Testis (tissue), 3 donors: ENCODE data around the gene HELQ. TPM values are rescaled to one million over a fixed set of nuclear protein-coding genes. Genes with fewer than 3 reads are reported as not detected.

Source experiments
- DNase-seq: peaks from one replicate; pipeline ENCODE4 v3.0.0-alpha.2; 2019
- H3K27ac ChIP-seq, 2 donors: fragments of 200-600 bp; sonication (generic); one replicate each; pipeline ENCODE4 v1.5.1; 2019
- H3K27me3 ChIP-seq: fragments of 200-600 bp; sonication (generic); one replicate; pipeline ENCODE4 v1.5.1; 2019
- H3K36me3 ChIP-seq: fragments of 200-600 bp; sonication (generic); one replicate; pipeline ENCODE4 v1.5.1; 2017; ENCODE audit warnings: low read depth; ENCODE audit errors: missing control alignments
- H3K4me1 ChIP-seq: fragments of 200-600 bp; sonication (generic); one replicate; pipeline ENCODE4 v1.5.1; 2019
- H3K4me3 ChIP-seq, 2 donors: fragments of 200-600 bp; sonication (generic); one replicate each; pipeline ENCODE4 v1.5.1; 2017 to 2019
- H3K9me3 ChIP-seq: fragments of 200-600 bp; sonication (generic); one replicate; pipeline ENCODE4 v1.5.1; 2017
- POLR2A ChIP-seq: fragments of 450-650 bp; IDR thresholded peaks from one replicate; pipeline ENCODE4 v1.6.1; 2017; ENCODE audit warnings: antibody characterized with exemption, mild to moderate bottlenecking, moderate library complexity
- WGBS, 2 donors: methylation state at CpG; one replicate each; pipeline ENCODE4 v1.1.5; 2018; 5-methylcytosine and 5-hydroxymethylcytosine counted together
- intact Hi-C: fragments of 100-400 bp; cut with DNase I; formaldehyde crosslinking; loops from one replicate; pipeline ENCODE4 v1.15.1; 2023; ENCODE audit warnings: low total_unique reads
- polyA plus RNA-seq: library from polyadenylated mRNA; stranded (reverse); fragments of 350-450 nt; fragmentation: Illumina TruSeq; extraction: RNeasy Lipid Tissue Mini Kit (QIAGEN cat#74804); gene quantifications from one replicate; pipeline ENCODE4 v1.2.3, GENCODE V29; 2014; ENCODE audit warnings: low read depth, low replicate concordance; ENCODE audit not compliant: insufficient read depth
- total RNA-seq, 2 donors: library from RNA; depleted of rRNA; stranded (reverse); fragments of >200 nt; gene quantifications; one replicate each; pipeline ENCODE4 v1.2.3, GENCODE V29; 2016
- TF ChIP-seq, protein P1 (sequence below), 3 experiments: fragments of 450-650 bp in 2 of 3; fragments of 200-600 bp in 1 of 3; sonication (generic) in 1 of 3; IDR thresholded peaks; one replicate each; pipeline ENCODE4 v1.5.1; 2016 to 2019; ENCODE audit warnings: antibody characterized with exemption in 3 of 3, mild to moderate bottlenecking in 2 of 3, moderate library complexity in 1 of 3

The HELQ gene
- total and polyA plus RNA-seq, 3 donors from 2014 or later: 11.8 to 23.3 (median 17.5) TPM

DNA sequence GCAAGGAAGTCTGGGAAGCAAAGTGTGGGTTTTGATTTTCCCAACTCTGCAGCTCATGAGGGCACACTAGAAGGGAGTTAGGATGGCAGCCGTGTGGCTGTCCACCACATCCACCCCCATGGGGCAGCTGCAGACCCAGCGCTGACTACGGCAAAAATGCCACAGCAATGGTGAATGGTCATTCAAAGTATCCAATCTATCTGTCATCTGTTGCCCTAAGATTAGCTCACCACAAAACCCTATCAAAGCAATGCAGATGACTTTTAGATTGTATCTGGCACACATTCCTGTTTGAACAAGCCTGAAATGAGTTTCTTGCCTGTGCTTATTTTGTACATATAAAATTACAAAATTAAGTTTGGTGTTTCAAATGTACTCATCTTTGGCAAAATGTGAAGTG is 91.3 kb downstream of the HELQ start:
- no peaks in the 10 kb centered on the region for H3K36me3 ChIP-seq
- no peak for TF ChIP-seq POLR2A
- TF ChIP-seq, protein P1, sequence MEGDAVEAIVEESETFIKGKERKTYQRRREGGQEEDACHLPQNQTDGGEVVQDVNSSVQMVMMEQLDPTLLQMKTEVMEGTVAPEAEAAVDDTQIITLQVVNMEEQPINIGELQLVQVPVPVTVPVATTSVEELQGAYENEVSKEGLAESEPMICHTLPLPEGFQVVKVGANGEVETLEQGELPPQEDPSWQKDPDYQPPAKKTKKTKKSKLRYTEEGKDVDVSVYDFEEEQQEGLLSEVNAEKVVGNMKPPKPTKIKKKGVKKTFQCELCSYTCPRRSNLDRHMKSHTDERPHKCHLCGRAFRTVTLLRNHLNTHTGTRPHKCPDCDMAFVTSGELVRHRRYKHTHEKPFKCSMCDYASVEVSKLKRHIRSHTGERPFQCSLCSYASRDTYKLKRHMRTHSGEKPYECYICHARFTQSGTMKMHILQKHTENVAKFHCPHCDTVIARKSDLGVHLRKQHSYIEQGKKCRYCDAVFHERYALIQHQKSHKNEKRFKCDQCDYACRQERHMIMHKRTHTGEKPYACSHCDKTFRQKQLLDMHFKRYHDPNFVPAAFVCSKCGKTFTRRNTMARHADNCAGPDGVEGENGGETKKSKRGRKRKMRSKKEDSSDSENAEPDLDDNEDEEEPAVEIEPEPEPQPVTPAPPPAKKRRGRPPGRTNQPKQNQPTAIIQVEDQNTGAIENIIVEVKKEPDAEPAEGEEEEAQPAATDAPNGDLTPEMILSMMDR (IDR thresholded peaks at IDR 0.05): no peak
- no peak for DNase-seq
- 87 to 93% methylated on average over 3 of the region's 3 CpGs for WGBS, 2 donors
- H3K27me3 ChIP-seq: no peaks in the 10 kb centered on the region
- H3K27ac ChIP-seq: no peak overlapping the region
- intact Hi-C loops: no loop called here
- H3K9me3 ChIP-seq: no peaks in the 10 kb centered on the region
- no peak overlapping the region for H3K4me3 ChIP-seq
- H3K4me1 ChIP-seq: no peaks in the 10 kb centered on the region

DNA sequence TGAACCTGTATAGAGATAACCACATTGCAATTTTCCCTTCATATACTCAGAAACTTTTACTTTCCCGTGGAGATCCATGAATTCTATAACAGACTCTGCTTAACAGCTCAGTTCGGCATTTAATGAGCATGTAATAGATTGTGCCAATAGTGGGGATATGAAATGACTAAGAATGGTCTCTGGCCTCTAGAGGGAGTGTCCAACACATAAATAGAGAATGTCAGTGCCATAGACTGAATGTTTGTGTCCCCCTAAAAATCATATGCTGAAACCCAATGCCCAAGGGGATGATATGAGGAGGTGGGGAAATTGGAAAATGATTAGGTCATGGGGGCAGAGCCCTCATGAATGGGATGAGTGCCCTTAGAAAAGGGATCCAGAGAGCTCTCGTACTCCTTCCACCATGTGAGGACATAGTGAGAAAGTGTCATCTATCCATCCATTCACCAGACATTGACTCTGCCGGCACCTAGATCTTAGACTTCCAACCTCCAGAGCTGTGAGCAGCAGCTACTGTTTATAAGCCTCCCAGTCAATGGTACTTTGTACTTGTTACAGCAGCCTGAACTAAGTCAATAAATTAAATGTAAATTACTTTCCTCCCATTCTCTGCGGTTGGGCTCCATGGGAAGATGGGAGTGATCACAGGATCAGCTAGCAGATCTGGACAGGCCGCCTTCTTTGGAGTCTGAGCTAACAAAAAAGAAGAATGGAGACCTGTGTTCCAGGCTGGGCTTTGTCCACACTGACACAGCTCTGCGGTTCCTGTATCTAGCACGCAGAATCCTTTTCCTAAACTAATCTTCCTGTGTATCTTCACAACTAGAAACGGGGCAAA is 92.9 kb downstream of the HELQ start:
- Histone ChIP-seq H3K9me3 (no peaks in the 10 kb centered on the region), H3K27ac (no peak overlapping the region), H3K27me3 (no peaks in the 10 kb centered on the region), H3K4me1 (no peaks in the 10 kb centered on the region), H3K36me3 (no peaks in the 10 kb centered on the region), H3K4me3 (no peak overlapping the region)
- TF ChIP-seq, protein P1 (IDR thresholded peaks at IDR 0.05): peak in 2 of 3 experiments; percentile 13 to 17
- TF ChIP-seq POLR2A: no peak
- no peak for DNase-seq
- intact Hi-C loops: no loop called here
- 71 to 72% methylated on average over 9 of the region's 9 CpGs for WGBS, 2 donors

DNA sequence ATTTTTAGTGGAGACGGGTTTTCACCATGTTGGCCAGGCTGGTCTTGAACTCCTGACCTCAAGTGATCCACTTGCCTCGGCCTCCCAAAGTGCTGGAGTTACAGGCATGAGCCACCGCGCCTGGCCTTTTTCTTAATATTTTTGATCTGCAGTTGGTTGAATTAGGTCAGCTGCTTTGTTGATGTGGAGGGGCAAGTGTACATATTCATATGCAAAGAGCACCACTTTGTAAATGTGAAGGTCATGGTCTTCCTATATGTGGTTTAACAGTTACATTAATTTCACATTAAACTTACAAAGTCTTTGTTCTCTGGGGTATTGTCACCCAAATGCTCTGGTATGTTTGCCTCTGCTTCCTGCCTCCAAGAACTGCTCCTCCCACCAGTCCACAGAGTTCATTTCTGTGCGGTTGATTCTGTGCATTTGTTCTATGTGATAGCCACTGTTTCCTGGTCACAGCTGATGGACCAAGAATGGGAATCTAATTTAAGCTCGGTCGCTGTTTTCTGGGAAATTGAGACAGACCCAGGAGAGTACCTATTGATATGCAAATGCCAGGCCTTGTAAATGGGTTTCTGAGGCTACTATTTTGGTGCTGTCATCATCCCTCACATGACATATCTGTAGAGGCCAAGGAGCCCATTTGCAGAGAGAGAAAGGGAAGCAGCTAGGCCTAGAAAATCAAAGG is 94.1 kb downstream of the HELQ start:
- no peak for DNase-seq
- Histone ChIP-seq H3K36me3 (no peaks in the 10 kb centered on the region), H3K9me3 (no peaks in the 10 kb centered on the region), H3K4me3 (no peak overlapping the region), H3K27me3 (no peaks in the 10 kb centered on the region), H3K4me1 (peaks cover 4% of the 10 kb centered on the region), H3K27ac (no peak overlapping the region)
- no peak for TF ChIP-seq POLR2A
- TF ChIP-seq, protein P1 (IDR thresholded peaks at IDR 0.05): no peak
- intact Hi-C loops: no loop called here
- WGBS, 2 donors: 88% methylated on average over 7 of the region's 7 CpGs

DNA sequence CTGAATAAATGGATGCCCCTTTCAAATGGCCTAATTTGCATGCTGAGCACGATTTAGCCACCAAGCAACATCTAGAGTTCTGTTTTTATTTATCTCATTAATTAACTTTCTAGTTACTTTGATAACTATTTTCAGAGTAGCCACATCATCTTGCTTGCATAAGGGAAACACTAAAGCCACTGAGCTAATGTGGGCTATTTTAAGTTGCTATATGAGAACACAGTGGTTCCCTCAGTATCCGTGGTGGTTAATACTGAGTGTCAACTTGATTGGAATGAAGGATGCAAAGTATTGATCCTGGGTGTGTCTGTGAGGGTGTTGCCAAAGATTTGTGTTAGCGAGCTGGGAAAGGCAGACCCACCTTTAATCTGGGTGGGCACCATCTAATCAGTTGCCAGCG is 95.6 kb downstream of the HELQ start:
- H3K4me3 ChIP-seq: no peak overlapping the region
- H3K27me3 ChIP-seq: no peaks in the 10 kb centered on the region
- no peak for DNase-seq
- no peak overlapping the region for H3K27ac ChIP-seq
- no peaks in the 10 kb centered on the region for H3K36me3 ChIP-seq
- WGBS, 2 donors: 76 to 89% methylated on average over 4 of the region's 4 CpGs
- TF ChIP-seq POLR2A: no peak
- TF ChIP-seq, protein P1 (IDR thresholded peaks at IDR 0.05): no peak
- H3K4me1 ChIP-seq: peaks cover 7% of the 10 kb centered on the region
- no peaks in the 10 kb centered on the region for H3K9me3 ChIP-seq
- intact Hi-C loops: no loop called here
